Mesenchymal stem cell (in vitro differentiated cells and primary cell): ENCODE results near the gene ZFP64.
"Not testable (repeated sequence)": the region's sequence is repeated elsewhere in the genome, so short reads cannot be mapped to it uniquely, and the experiment has no call there.

Source experiments
- DNase-seq: peaks from one replicate; pipeline ENCODE4 v3.0.0-alpha.2; 2013
- H2AFZ ChIP-seq: one replicate; pipeline ENCODE4 v1.6.1; 2013; ENCODE audit warnings: low read depth, mild to moderate bottlenecking, control low read depth, inconsistent platforms, low read length, moderate library complexity
- H2AK5ac ChIP-seq: 2 replicates; pipeline ENCODE4 v1.6.1; 2013; ENCODE audit warnings: low read length, moderate library complexity, mild to moderate bottlenecking, inconsistent platforms; ENCODE audit not compliant: severe bottlenecking
- H2BK120ac ChIP-seq: one replicate; pipeline ENCODE4 v1.6.1; 2013; ENCODE audit warnings: low read depth, mild to moderate bottlenecking, inconsistent platforms, low read length, moderate library complexity
- H2BK12ac ChIP-seq, 2 experiments: one replicate each; pipeline ENCODE4 v1.6.1; 2013; ENCODE audit warnings: inconsistent platforms in 2 of 2, low read length in 2 of 2, mild to moderate bottlenecking in 2 of 2, moderate library complexity in 2 of 2, control low read depth in 1 of 2
- H2BK15ac ChIP-seq: one replicate; pipeline ENCODE4 v1.6.1; 2013; ENCODE audit warnings: mild to moderate bottlenecking, low read depth, inconsistent platforms; ENCODE audit not compliant: poor library complexity, severe bottlenecking
- H2BK5ac ChIP-seq: 2 replicates; pipeline ENCODE4 v1.6.1; 2013; ENCODE audit warnings: low read depth, mild to moderate bottlenecking, low read length, control low read depth, inconsistent platforms; ENCODE audit not compliant: poor library complexity, severe bottlenecking
- H3K14ac ChIP-seq, 2 experiments: one replicate each; pipeline ENCODE4 v1.6.1; 2013; ENCODE audit warnings: inconsistent platforms in 2 of 2, low read length in 2 of 2, control low read depth in 1 of 2, mild to moderate bottlenecking in 1 of 2, moderate library complexity in 1 of 2
- H3K18ac ChIP-seq, 2 experiments: one replicate each; pipeline ENCODE4 v1.6.1; 2013; ENCODE audit warnings: inconsistent platforms in 2 of 2, low read length in 2 of 2, control low read depth in 1 of 2, low read depth in 1 of 2, mild to moderate bottlenecking in 1 of 2
- H3K23ac ChIP-seq, 2 experiments: one replicate each; pipeline ENCODE4 v1.6.1; 2013; ENCODE audit warnings: inconsistent platforms in 2 of 2, low read length in 2 of 2, mild to moderate bottlenecking in 2 of 2, moderate library complexity in 2 of 2, control low read depth in 1 of 2
- H3K27ac ChIP-seq: 2 replicates; pipeline ENCODE4 v1.5.1; 2013; ENCODE audit warnings: mild to moderate bottlenecking, moderate library complexity, low read length, control low read depth, inconsistent platforms; ENCODE audit not compliant: poor library complexity, severe bottlenecking
- H3K27me3 ChIP-seq, 2 experiments: 2 replicates each; pipeline versions ENCODE4 v1.6.1 to v1.7.0; 2013; ENCODE audit warnings: low read length in 2 of 2, mild to moderate bottlenecking in 2 of 2, moderate library complexity in 2 of 2, control low read depth in 1 of 2, inconsistent platforms in 1 of 2; ENCODE audit not compliant: control insufficient read depth in 1 of 2, insufficient read depth in 1 of 2
- H3K36me3 ChIP-seq, 2 experiments: 2 replicates each; pipeline versions ENCODE4 v1.6.1 to v1.7.0; 2013; ENCODE audit warnings: low read length in 2 of 2, control low read depth in 1 of 2, inconsistent platforms in 1 of 2, low read depth in 1 of 2, mild to moderate bottlenecking in 1 of 2; ENCODE audit not compliant: insufficient read depth in 2 of 2, control insufficient read depth in 1 of 2
- H3K4ac ChIP-seq, 2 experiments: one replicate each; pipeline ENCODE4 v1.6.1; 2013; ENCODE audit warnings: inconsistent platforms in 2 of 2, low read length in 2 of 2, mild to moderate bottlenecking in 2 of 2, moderate library complexity in 2 of 2, control low read depth in 1 of 2, low read depth in 1 of 2
- H3K4me1 ChIP-seq: 2 replicates; pipeline ENCODE4 v1.6.1; 2013; ENCODE audit warnings: low read depth, low read length, control low read depth; ENCODE audit not compliant: control insufficient read depth, insufficient read depth
- H3K4me2 ChIP-seq: 2 replicates; pipeline ENCODE4 v1.6.1; 2013; ENCODE audit warnings: low read length, mild to moderate bottlenecking, inconsistent platforms; ENCODE audit not compliant: poor library complexity, severe bottlenecking
- H3K4me3 ChIP-seq, 2 experiments: 2 replicates each; pipeline versions ENCODE4 v1.5.1 to v1.7.0; 2013; ENCODE audit warnings: low read length in 2 of 2, mild to moderate bottlenecking in 2 of 2, control low read depth in 1 of 2, low read depth in 1 of 2; ENCODE audit not compliant: insufficient read depth in 1 of 2
- H3K79me1 ChIP-seq: replicated peaks from 2 replicates; pipeline ENCODE4 v1.6.1; 2013; ENCODE audit warnings: mild to moderate bottlenecking, control low read depth, low read length, inconsistent platforms; ENCODE audit not compliant: poor library complexity, severe bottlenecking
- H3K9ac ChIP-seq: 2 replicates; pipeline ENCODE4 v1.7.0; 2013; ENCODE audit warnings: mild to moderate bottlenecking, low read length, moderate library complexity
- H3K9me3 ChIP-seq: 2 replicates; pipeline ENCODE4 v1.7.0; 2013; ENCODE audit warnings: mild to moderate bottlenecking, low read length; ENCODE audit not compliant: control insufficient read depth
- H4K8ac ChIP-seq: one replicate; pipeline ENCODE4 v1.6.1; 2013; ENCODE audit warnings: inconsistent platforms, mild to moderate bottlenecking, low read length, moderate library complexity
- H4K91ac ChIP-seq: one replicate; pipeline ENCODE4 v1.6.1; 2013; ENCODE audit warnings: mild to moderate bottlenecking, low read length, inconsistent platforms
- WGBS: methylation state at CpG from one replicate; pipeline ENCODE4 v1.1.7; 2013; ENCODE audit warnings: mixed read lengths; 5-methylcytosine and 5-hydroxymethylcytosine counted together

Gene ZFP64

DNA sequence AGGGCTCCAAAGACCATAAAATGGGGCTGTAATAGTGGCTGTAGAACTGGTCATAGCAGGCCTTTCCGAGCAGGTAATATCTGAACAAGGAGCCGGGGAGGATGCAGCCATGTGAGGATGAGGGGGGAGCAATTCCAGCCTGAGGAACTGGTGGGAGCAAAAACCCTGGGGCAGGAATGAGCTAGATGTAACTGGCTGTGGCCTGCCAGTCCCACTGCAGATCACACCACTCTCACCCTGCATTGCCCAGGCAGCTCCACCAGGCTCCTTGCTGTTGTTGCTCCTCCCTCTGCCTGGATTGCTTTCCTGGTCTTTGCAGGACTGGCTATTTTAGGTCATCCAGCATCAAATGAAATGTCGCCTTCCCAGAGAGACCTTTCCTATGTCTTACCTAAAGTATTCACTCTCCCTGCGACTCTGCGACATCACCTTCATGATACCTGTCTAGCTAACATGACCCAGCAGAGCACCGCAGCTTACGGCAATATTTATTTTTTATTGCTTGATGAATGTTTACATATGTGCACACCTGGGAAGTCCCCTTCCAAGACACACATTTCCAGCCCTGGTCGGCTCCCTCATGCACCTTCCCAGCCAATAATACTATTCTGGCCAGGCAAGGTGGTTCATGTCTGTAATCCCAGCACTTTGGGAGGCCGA is 2.4 kb upstream of the ZFP64 start:
- no peaks in the 10 kb centered on the region for H3K27me3 ChIP-seq
- no peak overlapping the region for H2BK5ac ChIP-seq
- 96% methylated on average over 7 of the region's 9 CpGs for WGBS
- no peak for DNase-seq
- no peaks in the 10 kb centered on the region for H3K9me3 ChIP-seq
- H3K9ac ChIP-seq = no peak overlapping the region
- no peaks in the 10 kb centered on the region for H3K36me3 ChIP-seq
- no peak overlapping the region for H3K4me2 ChIP-seq
- H3K18ac ChIP-seq = no peak overlapping the region
- no peak overlapping the region for H2BK120ac ChIP-seq
- no peak overlapping the region for H4K8ac ChIP-seq
- H2AK5ac ChIP-seq = no peak overlapping the region
- H3K23ac ChIP-seq = no peak overlapping the region
- H4K91ac ChIP-seq = no peak overlapping the region
- no peak overlapping the region for H3K4ac ChIP-seq
- H2BK12ac ChIP-seq = no peak overlapping the region
- H3K79me1 ChIP-seq = peaks cover 4% of the 10 kb centered on the region
- peaks cover 8% of the 10 kb centered on the region for H3K4me1 ChIP-seq
- no peak overlapping the region for H3K4me3 ChIP-seq
- no peak overlapping the region for H3K14ac ChIP-seq
- no peak overlapping the region for H2BK15ac ChIP-seq
- no peak overlapping the region for H2AFZ ChIP-seq
- H3K27ac ChIP-seq = no peak overlapping the region

DNA sequence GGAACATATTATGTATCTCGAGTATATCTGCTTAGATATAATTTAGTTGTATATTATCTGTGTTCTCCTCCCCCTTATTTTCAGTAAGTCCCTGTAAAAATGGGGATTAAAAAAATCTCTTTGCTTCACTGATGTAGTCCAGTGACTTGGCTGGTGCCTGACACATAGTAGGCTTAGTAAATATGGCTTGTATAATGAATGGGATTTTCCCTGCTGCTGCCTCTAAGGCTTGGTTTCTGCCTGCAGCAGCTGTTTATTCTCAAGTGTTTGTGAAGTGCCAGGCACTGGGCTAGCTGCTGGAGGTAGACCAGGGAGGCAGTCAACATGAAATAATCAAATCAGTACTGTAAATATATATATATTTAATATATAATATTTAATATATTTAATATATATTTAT is 1.6 kb upstream of the ZFP64 start:
- Histone ChIP-seq H2BK120ac (no peak overlapping the region), H3K4me2 (no peak overlapping the region), H3K27me3 (no peaks in the 10 kb centered on the region), H3K27ac (no peak overlapping the region), H3K18ac (no peak overlapping the region), H3K4me1 (peaks cover 8% of the 10 kb centered on the region), H2BK5ac (no peak overlapping the region), H3K4me3 (no peak overlapping the region), H3K79me1 (peaks cover 4% of the 10 kb centered on the region), H3K9ac (no peak overlapping the region), H3K23ac (no peak overlapping the region), H3K14ac (no peak overlapping the region), H3K9me3 (no peaks in the 10 kb centered on the region), H2BK12ac (no peak overlapping the region), H3K36me3 (no peaks in the 10 kb centered on the region), H2AFZ (no peak overlapping the region), H3K4ac (no peak overlapping the region), H4K91ac (no peak overlapping the region), H2AK5ac (no peak overlapping the region), H4K8ac (no peak overlapping the region), H2BK15ac (no peak overlapping the region)
- WGBS = no CpG with 5 or more reads among the region's 1 CpG
- no peak for DNase-seq

DNA sequence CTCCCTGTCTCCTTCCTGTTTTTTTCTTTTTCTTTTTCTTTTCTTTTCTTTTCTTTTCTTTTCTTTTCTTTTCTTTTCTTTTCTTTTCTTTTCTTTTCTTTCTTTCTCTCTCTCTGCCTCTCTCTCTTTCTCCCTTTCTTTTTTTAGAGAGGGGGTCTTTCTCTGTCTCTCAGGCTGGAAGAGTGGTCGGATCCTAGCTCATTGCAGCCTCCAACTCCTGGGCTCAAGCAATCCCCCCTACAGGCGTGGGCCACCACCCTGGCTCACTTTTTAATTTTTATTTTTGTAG is 1.1 kb upstream of the ZFP64 start:
- H3K14ac ChIP-seq, H3K27me3 ChIP-seq, H4K91ac ChIP-seq, H2BK12ac ChIP-seq, H3K79me1 ChIP-seq, H3K9me3 ChIP-seq, H2BK5ac ChIP-seq, H3K4ac ChIP-seq, DNase-seq, H3K23ac ChIP-seq, H4K8ac ChIP-seq, H3K36me3 ChIP-seq, H2AK5ac ChIP-seq, H3K18ac ChIP-seq, H2BK15ac ChIP-seq, H2BK120ac ChIP-seq, H3K4me1 ChIP-seq, H3K27ac ChIP-seq, H2AFZ ChIP-seq: not testable (repeated sequence)
- H3K4me2 ChIP-seq = peak overlapping the region; percentile 78
- 90% methylated on average over 2 of the region's 2 CpGs for WGBS
- peak overlapping the region; percentile 92 for H3K9ac ChIP-seq
- peak overlapping the region in 1 of 2 experiments; percentile 97 for H3K4me3 ChIP-seq

DNA sequence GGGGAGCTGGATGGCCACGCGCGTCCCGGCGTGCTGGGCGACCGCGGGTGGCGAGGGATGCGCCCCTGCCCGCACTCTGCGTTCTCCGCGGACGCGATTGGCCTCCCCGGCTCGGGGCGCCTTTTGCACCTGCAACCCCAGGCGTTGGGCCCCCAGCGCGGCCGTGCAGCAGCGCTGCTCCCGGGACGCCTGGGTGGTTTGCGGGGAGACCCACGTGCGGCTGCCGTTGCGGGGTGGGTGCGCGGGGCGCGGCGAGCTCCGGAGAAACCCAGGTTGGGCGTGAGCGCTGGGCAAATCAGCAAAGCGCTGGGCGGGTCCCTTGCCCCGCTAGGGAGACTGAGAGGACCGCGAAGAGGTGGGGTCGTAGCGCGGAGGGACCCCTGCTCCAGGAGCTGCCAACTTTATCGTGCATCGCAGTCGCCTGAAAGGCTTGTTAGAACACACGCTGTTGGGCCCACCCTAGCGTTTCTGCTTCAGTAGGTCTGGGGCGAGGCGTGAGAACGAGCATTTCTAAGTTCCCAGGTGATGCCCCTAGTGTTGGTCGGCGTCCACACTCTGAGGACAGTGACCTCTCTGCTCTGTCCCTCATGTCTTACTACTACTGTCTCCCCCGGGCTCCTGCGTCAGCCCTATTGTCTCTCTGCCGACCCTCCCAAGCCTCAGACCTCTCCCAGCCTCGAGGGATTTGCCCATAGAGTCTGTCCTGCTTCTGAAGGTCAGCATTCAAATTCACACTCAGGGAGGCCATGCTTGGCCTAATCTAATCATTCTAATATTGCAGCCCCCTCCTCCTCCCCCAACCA is 538 bp upstream of the ZFP64 start:
- Histone ChIP-seq H3K36me3 (no peaks in the 10 kb centered on the region), H2BK5ac (peak overlapping the region; percentile 96), H3K4me1 (peaks cover 8% of the 10 kb centered on the region), H3K4ac (peak overlapping the region; percentile 39 to 74), H3K23ac (peak overlapping the region in 1 of 2 experiments; percentile 80), H2BK120ac (peak overlapping the region; percentile 100), H3K9ac (peak overlapping the region; percentile 92), H3K27ac (no peak overlapping the region), H3K14ac (peak overlapping the region in 1 of 2 experiments; percentile 83), H3K9me3 (no peaks in the 10 kb centered on the region), H4K8ac (peak overlapping the region; percentile 90), H2AK5ac (no peak overlapping the region), H3K4me2 (peak overlapping the region; percentile 78), H4K91ac (peak overlapping the region; percentile 85), H3K79me1 (peaks cover 9% of the 10 kb centered on the region), H2BK15ac (peak overlapping the region; percentile 48), H3K27me3 (no peaks in the 10 kb centered on the region), H2AFZ (peak overlapping the region; percentile 95), H3K18ac (peak overlapping the region; percentile 99 to 100), H2BK12ac (no peak overlapping the region), H3K4me3 (peak overlapping the region; percentile 96 to 97)
- DNase-seq = peak; percentile 44
- WGBS = under 1% methylated on average over 57 of the region's 61 CpGs
